Neural cell (in vitro differentiated cells): ENCODE measurements around the gene DLX1. TPM values are rescaled to one million over a fixed set of nuclear protein-coding genes. Genes with fewer than 3 reads are reported as not detected.
"Not testable (repeated sequence)": the region's sequence is repeated elsewhere in the genome, so short reads cannot be mapped to it uniquely, and the experiment has no call there.

ENCODE experiments used
- H2AFZ ChIP-seq: fragments of 200-600, 300-800 bp; sonication (generic), shearing (Covaris generic); 2 replicates; pipeline ENCODE4 v1.6.0; 2014; ENCODE audit warnings: low read depth, mild to moderate bottlenecking, antibody characterized with exemption, low read length, moderate library complexity
- H3F3A ChIP-seq: fragments of 200-600 bp; shearing (Covaris generic); 2 replicates; pipeline ENCODE4 v1.6.1; 2016; ENCODE audit warnings: mild to moderate bottlenecking, moderate library complexity, mixed read lengths, antibody characterized with exemption, low read length; ENCODE audit not compliant: insufficient read depth, poor library complexity, severe bottlenecking
- H3K27ac ChIP-seq: fragments of 200-600, 300-800 bp; sonication (generic), shearing (Covaris generic); 2 replicates; pipeline ENCODE4 v1.5.1; 2014; ENCODE audit warnings: mild to moderate bottlenecking, low read length, moderate library complexity
- H3K27me3 ChIP-seq: fragments of 300-800, 200-600 bp; sonication (generic), shearing (Covaris generic); 2 replicates; pipeline ENCODE4 v1.6.0; 2014; ENCODE audit warnings: mild to moderate bottlenecking, low read depth, low read length, moderate library complexity; ENCODE audit not compliant: insufficient read depth
- H3K36me3 ChIP-seq: fragments of 300-800, 200-600 bp; sonication (generic), shearing (Covaris generic); 2 replicates; pipeline ENCODE4 v1.5.1; 2014; ENCODE audit warnings: mild to moderate bottlenecking, antibody characterized with exemption, low read length, moderate library complexity; ENCODE audit not compliant: insufficient read depth
- H3K4me2 ChIP-seq: fragments of 300-800, 200-600 bp; sonication (generic), shearing (Covaris generic); 2 replicates; pipeline ENCODE4 v1.6.0; 2014; ENCODE audit warnings: mild to moderate bottlenecking, low read length
- H3K4me3 ChIP-seq: fragments of 300-800, 200-600 bp; sonication (generic), shearing (Covaris generic); 2 replicates; pipeline ENCODE4 v1.5.1; 2014; ENCODE audit warnings: mild to moderate bottlenecking, low read length, moderate library complexity
- H3K79me2 ChIP-seq: fragments of 200-600 bp; shearing (Covaris generic); replicated peaks from 2 replicates; pipeline ENCODE4 v1.6.0; 2014; ENCODE audit warnings: mild to moderate bottlenecking, low read length, moderate library complexity; ENCODE audit not compliant: insufficient read depth
- H3K9ac ChIP-seq: fragments of 300-800, 200-600 bp; sonication (generic), shearing (Covaris generic); 2 replicates; pipeline ENCODE4 v1.6.1; 2016; ENCODE audit warnings: mild to moderate bottlenecking, low read length, mixed read lengths
- H3K9me2 ChIP-seq: fragments of 200-600 bp; shearing (Covaris generic); 2 replicates; pipeline ENCODE4 v1.6.1; 2016; ENCODE audit warnings: mild to moderate bottlenecking, low read length, mixed read lengths; ENCODE audit not compliant: insufficient read depth
- H3K9me3 ChIP-seq: fragments of 200-600, 300-800 bp; sonication (generic), shearing (Covaris generic); 2 replicates; pipeline ENCODE4 v1.6.1; 2016; ENCODE audit warnings: mild to moderate bottlenecking, mixed run types, low read length, moderate library complexity, mixed read lengths
- H4K20me1 ChIP-seq: fragments of 200-600 bp; shearing (Covaris generic); 2 replicates; pipeline ENCODE4 v1.6.1; 2016; ENCODE audit warnings: mild to moderate bottlenecking, mixed run types; ENCODE audit not compliant: insufficient read depth
- CTCF ChIP-seq: fragments of 450-650 bp; IDR thresholded peaks from 2 replicates; pipeline ENCODE4 v1.5.1; 2014; ENCODE audit warnings: antibody characterized with exemption, mild to moderate bottlenecking, moderate library complexity; ENCODE audit not compliant: poor library complexity, severe bottlenecking
- EP300 ChIP-seq: fragments of 450-650 bp; conservative IDR thresholded peaks from 2 replicates; pipeline ENCODE4 v1.6.1; 2014; ENCODE audit warnings: antibody characterized with exemption, mild to moderate bottlenecking, moderate library complexity; ENCODE audit not compliant: poor library complexity, severe bottlenecking
- EZH2 ChIP-seq: fragments of 200-600, 300-800 bp; shearing (Covaris generic), sonication (generic); IDR thresholded peaks from 2 replicates; pipeline ENCODE4 v1.6.1; 2014; ENCODE audit warnings: antibody characterized with exemption, low read length, borderline replicate concordance, mild to moderate bottlenecking; ENCODE audit not compliant: insufficient read depth, poor library complexity, severe bottlenecking
- MXI1 ChIP-seq: fragments of 450-650 bp; conservative IDR thresholded peaks from 2 replicates; pipeline ENCODE4 v1.6.1; 2014; ENCODE audit warnings: antibody characterized with exemption, mild to moderate bottlenecking; ENCODE audit not compliant: poor library complexity, severe bottlenecking
- POLR2AphosphoS5 ChIP-seq: IDR thresholded peaks from 2 replicates; pipeline ENCODE4 v1.6.1; 2012
- RAD21 ChIP-seq: fragments of 450-650 bp; conservative IDR thresholded peaks from 2 replicates; pipeline ENCODE4 v1.6.1; 2014; ENCODE audit warnings: antibody characterized with exemption, mild to moderate bottlenecking, moderate library complexity
- REST ChIP-seq: IDR thresholded peaks from 2 replicates; pipeline ENCODE4 v1.6.1; 2012; ENCODE audit warnings: borderline replicate concordance
- SMC3 ChIP-seq: fragments of 450-650 bp; conservative IDR thresholded peaks from 2 replicates; pipeline ENCODE4 v1.6.1; 2014; ENCODE audit warnings: antibody characterized with exemption, mild to moderate bottlenecking, moderate library complexity; ENCODE audit not compliant: poor library complexity
- TAF1 ChIP-seq: IDR thresholded peaks from 2 replicates; pipeline ENCODE4 v1.6.1; 2012; ENCODE audit warnings: low read depth
- polyA plus RNA-seq: library from polyadenylated mRNA; depleted of rRNA; stranded (reverse); fragments of >200 nt; gene quantifications from 2 replicates; pipeline ENCODE4 v1.2.3, GENCODE V29; 2014

The DLX1 gene
- polyA plus RNA-seq, 1 donor from 2014 or later, result 67.3 TPM

GRCh38 chr2:172137109-172137508 is 51.8 kb downstream of the DLX1 start:
- Histone ChIP-seq H3K9ac (no peak overlapping the region), H3K27ac (no peak overlapping the region), H3K9me2 (no peaks in the 10 kb centered on the region), H3K79me2 (no peaks in the 10 kb centered on the region), H4K20me1 (no peaks in the 10 kb centered on the region), H3K36me3 (no peaks in the 10 kb centered on the region), H3K4me3 (no peak overlapping the region), H3K4me2 (no peak overlapping the region), H3F3A (no peaks in the 10 kb centered on the region), H3K27me3 (no peaks in the 10 kb centered on the region), H2AFZ (no peak overlapping the region), H3K9me3 (no peaks in the 10 kb centered on the region)
- TF ChIP-seq RAD21 (no peak), POLR2AphosphoS5 (no peak), CTCF (no peak), SMC3 (no peak), EP300 (no peak), MXI1 (no peak), EZH2 (no peak), REST (no peak), TAF1 (no peak)

GRCh38 chr2:172137943-172138342 is 52.6 kb downstream of the DLX1 start:
- H2AFZ ChIP-seq, result no peak overlapping the region
- H4K20me1 ChIP-seq, result no peaks in the 10 kb centered on the region
- H3F3A ChIP-seq, result no peaks in the 10 kb centered on the region
- no peak overlapping the region for H3K4me2 ChIP-seq
- H3K9ac ChIP-seq, result no peak overlapping the region
- H3K27ac ChIP-seq, result no peak overlapping the region
- H3K79me2 ChIP-seq, result no peaks in the 10 kb centered on the region
- no peaks in the 10 kb centered on the region for H3K9me3 ChIP-seq
- H3K27me3 ChIP-seq, result no peaks in the 10 kb centered on the region
- H3K36me3 ChIP-seq, result no peaks in the 10 kb centered on the region
- no peak for TF ChIP-seq TAF1
- TF ChIP-seq MXI1, result no peak
- no peaks in the 10 kb centered on the region for H3K9me2 ChIP-seq
- H3K4me3 ChIP-seq, result no peak overlapping the region

DNA sequence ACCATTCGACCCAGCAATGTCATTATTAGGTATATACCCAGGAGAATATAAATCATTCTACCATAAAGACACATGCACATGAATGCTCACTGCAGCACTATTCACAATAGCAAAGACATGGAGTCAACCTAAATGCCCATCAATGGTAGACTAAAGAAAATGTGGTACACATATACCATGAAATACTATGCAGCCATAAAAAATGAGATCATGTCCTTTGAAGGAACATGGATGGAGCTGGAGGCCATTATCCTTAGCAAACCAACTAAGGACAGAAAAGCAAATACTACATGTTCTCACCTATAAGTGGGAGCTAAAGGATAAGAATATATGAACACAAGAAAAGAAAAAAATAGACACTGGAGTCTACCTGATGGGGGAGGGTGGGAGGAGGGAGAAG is 53.4 kb downstream of the DLX1 start:
- not testable (repeated sequence) for H3K27me3 ChIP-seq

More for the DNA sequence above, 53.4 kb downstream of the DLX1 start:
- H3K9me2 ChIP-seq, H3K79me2 ChIP-seq, H3K9me3 ChIP-seq, H2AFZ ChIP-seq, H4K20me1 ChIP-seq, H3K27ac ChIP-seq, H3F3A ChIP-seq, H3K36me3 ChIP-seq, H3K9ac ChIP-seq, H3K4me2 ChIP-seq, H3K4me3 ChIP-seq: not testable (repeated sequence)

Other genes starting within 250 kb of the DLX1 start
- gene SLC25A12, start 191.3 kb upstream of the DLX1 start, polyA plus RNA-seq, result 111 and 122 TPM in 2 replicates
- 30.6 and 39.8 TPM in 2 replicates for gene HAT1, start 163.0 kb upstream of the DLX1 start, polyA plus RNA-seq
- 4.7 and 5.4 TPM in 2 replicates for gene METAP1D, start 85.6 kb upstream of the DLX1 start, polyA plus RNA-seq
- gene DLX2, start 17.4 kb downstream of the DLX1 start, polyA plus RNA-seq, result 7.7 and 9.3 TPM in 2 replicates